Measurements from ENCODE around the gene SALL3.
"Not testable (repeated sequence)": the region's sequence is repeated elsewhere in the genome, so short reads cannot be mapped to it uniquely, and the experiment has no call there.

Gene SALL3

GRCh38 chr18:78937166-78937565, 42.5 kb upstream of the SALL3 start:
- in situ Hi-C loops (cut with HindIII; ENCODE audit: low sequenced_read_pairs), result no loop called here
- no peak overlapping the region for H3K4me3 ChIP-seq (ENCODE audit: low read depth, low read length)
- DNase-seq (ENCODE audit: low read depth, low spot score), result no peak
- TF ChIP-seq CTCF (IDR thresholded peaks at IDR 0.05; ENCODE audit: low read depth, low read length), result no peak

GRCh38 chr18:78939105-78939504, 40.5 kb upstream of the SALL3 start:
- H3K4me3 ChIP-seq (ENCODE audit: low read depth, low read length), result no peak overlapping the region
- no peak for DNase-seq (ENCODE audit: low read depth, low spot score)
- in situ Hi-C loops (cut with HindIII; ENCODE audit: low sequenced_read_pairs), result no loop called here
- TF ChIP-seq CTCF (IDR thresholded peaks at IDR 0.05; ENCODE audit: low read depth, low read length), result no peak

- no peak for TF ChIP-seq CTCF (IDR thresholded peaks at IDR 0.05; ENCODE audit: low read depth, low read length)
- DNase-seq (ENCODE audit: low read depth, low spot score), result no peak
- in situ Hi-C loops (cut with HindIII; ENCODE audit: low sequenced_read_pairs), result no loop called here
- no peak overlapping the region for H3K4me3 ChIP-seq (ENCODE audit: low read depth, low read length)
These were observed 39.7 kb upstream of the SALL3 start for GRCh38 chr18:78939734-78940494.

- DNase-seq (ENCODE audit: low read depth, low spot score); in situ Hi-C loops (cut with HindIII; ENCODE audit: low sequenced_read_pairs); H3K4me3 ChIP-seq (ENCODE audit: low read depth, low read length): not testable (repeated sequence)
These were observed 37.4 kb upstream of the SALL3 start for GRCh38 chr18:78942236-78942635.

GRCh38 chr18:78945628-78946027, 34.0 kb upstream of the SALL3 start:
- DNase-seq (ENCODE audit: low read depth, low spot score), result no peak
- in situ Hi-C loops (cut with HindIII; ENCODE audit: low sequenced_read_pairs), result no loop called here
- TF ChIP-seq CTCF (IDR thresholded peaks at IDR 0.05; ENCODE audit: low read depth, low read length), result no peak
- H3K4me3 ChIP-seq (ENCODE audit: low read depth, low read length), result no peak overlapping the region

GRCh38 chr18:78947291-78947690, 32.3 kb upstream of the SALL3 start:
- in situ Hi-C loops (cut with HindIII; ENCODE audit: low sequenced_read_pairs), result no loop called here
- no peak for TF ChIP-seq CTCF (IDR thresholded peaks at IDR 0.05; ENCODE audit: low read depth, low read length)
- no peak overlapping the region for H3K4me3 ChIP-seq (ENCODE audit: low read depth, low read length)
- DNase-seq (ENCODE audit: low read depth, low spot score), result no peak

GRCh38 chr18:78948221-78948620, 31.4 kb upstream of the SALL3 start:
- no peak for DNase-seq (ENCODE audit: low read depth, low spot score)
- H3K4me3 ChIP-seq (ENCODE audit: low read depth, low read length), result no peak overlapping the region
- TF ChIP-seq CTCF (IDR thresholded peaks at IDR 0.05; ENCODE audit: low read depth, low read length), result no peak
- in situ Hi-C loops (cut with HindIII; ENCODE audit: low sequenced_read_pairs), result no loop called here

Measured in astrocyte of the spinal cord (primary cell).